Activated CD8-positive, alpha-beta memory T cell treated with anti-CD3 and anti-CD28 coated beads, Interleukin-2, amount 10 ng/mL, durations not matched to agents 7 days and 5 days (primary cell): ENCODE results near the gene RAI1. TPM values are rescaled to one million over a fixed set of nuclear protein-coding genes. Genes with fewer than 3 reads are reported as not detected.

Experiments
- ATAC-seq: fragments of 150-1000 bp; cut with Tn5 transposase; one replicate; pipeline ENCODE4 v1.10.0; 2021; ENCODE audit warnings: moderate library complexity
- CTCF ChIA-PET: fragments of 350-600 bp; sonication (Branson Sonifier 250); formaldehyde crosslinking; loops from one replicate; lab custom pipeline; 2021; ENCODE audit warnings: antibody characterized with exemption; lab: Charles Lee
- DNase-seq: peaks from one replicate; pipeline ENCODE4 v3.0.0-alpha.2; 2020
- H3K27ac Mint-ChIP-seq: one replicate; pipeline ENCODE4 v1.8.0; 2021; ENCODE audit warnings: mild to moderate bottlenecking, mixed read lengths
- H3K27me3 Mint-ChIP-seq: one replicate; pipeline ENCODE4 v1.8.0; 2021; ENCODE audit warnings: mixed read lengths
- H3K36me3 Mint-ChIP-seq: one replicate; pipeline ENCODE4 v1.8.0; 2021; ENCODE audit warnings: mild to moderate bottlenecking, mixed read lengths
- H3K4me1 Mint-ChIP-seq: one replicate; pipeline ENCODE4 v1.8.0; 2021; ENCODE audit warnings: mixed read lengths
- H3K4me3 Mint-ChIP-seq: one replicate; pipeline ENCODE4 v1.8.0; 2021; ENCODE audit warnings: mild to moderate bottlenecking, moderate library complexity, mixed read lengths
- H3K9me3 Mint-ChIP-seq: one replicate; pipeline ENCODE4 v1.8.0; 2022; ENCODE audit warnings: low read depth, mixed read lengths
- total RNA-seq, 2 experiments: library from RNA; stranded (reverse); gene quantifications; one replicate each; pipeline ENCODE4 v1.2.3, GENCODE V29; 2021

The RAI1 gene
- total RNA-seq, 2 experiments from 2014 or later = 17.4 to 24.4 TPM

- no peaks in the 10 kb centered on the region for H3K9me3 Mint-ChIP-seq
- no peak for DNase-seq
- H3K4me3 Mint-ChIP-seq = no peak overlapping the region
- peaks cover 2% of the 10 kb centered on the region for H3K36me3 Mint-ChIP-seq
- H3K27me3 Mint-ChIP-seq = no peaks in the 10 kb centered on the region
- H3K27ac Mint-ChIP-seq = no peak overlapping the region
- CTCF ChIA-PET = no interaction called here
- H3K4me1 Mint-ChIP-seq = peaks cover 15% of the 10 kb centered on the region
- no peak for ATAC-seq
These were observed 84.3 kb downstream of the RAI1 start for GRCh38 chr17:17765359-17766076.

GRCh38 chr17:17766077-17766743, 85.0 kb downstream of the RAI1 start:
- no peaks in the 10 kb centered on the region for H3K9me3 Mint-ChIP-seq
- H3K4me3 Mint-ChIP-seq = no peak overlapping the region
- no peak overlapping the region for H3K27ac Mint-ChIP-seq

GRCh38 chr17:17766744-17767120, 85.5 kb downstream of the RAI1 start:
- Mint-ChIP-seq H3K36me3 (peaks cover 2% of the 10 kb centered on the region), H3K27me3 (no peaks in the 10 kb centered on the region), H3K4me3 (no peak overlapping the region), H3K4me1 (peaks cover 15% of the 10 kb centered on the region), H3K27ac (no peak overlapping the region), H3K9me3 (no peaks in the 10 kb centered on the region)
- ATAC-seq (no peak), DNase-seq (no peak)
- CTCF ChIA-PET = no interaction called here

More at GRCh38 chr17:17766077-17766743, 85.0 kb downstream of the RAI1 start:
- ATAC-seq (no peak), DNase-seq (no peak)
- H3K4me1 Mint-ChIP-seq = peaks cover 15% of the 10 kb centered on the region
- peaks cover 2% of the 10 kb centered on the region for H3K36me3 Mint-ChIP-seq
- CTCF ChIA-PET = no interaction called here
- H3K27me3 Mint-ChIP-seq = no peaks in the 10 kb centered on the region

GRCh38 chr17:17767154-17767869, 86.1 kb downstream of the RAI1 start:
- Mint-ChIP-seq H3K27ac (no peak overlapping the region), H3K36me3 (peaks cover 2% of the 10 kb centered on the region), H3K9me3 (no peaks in the 10 kb centered on the region), H3K27me3 (no peaks in the 10 kb centered on the region), H3K4me3 (no peak overlapping the region), H3K4me1 (peaks cover 18% of the 10 kb centered on the region)
- DNase-seq = no peak
- ATAC-seq = no peak
- CTCF ChIA-PET = no interaction called here

- Mint-ChIP-seq H3K27me3 (no peaks in the 10 kb centered on the region), H3K4me3 (no peak overlapping the region), H3K27ac (no peak overlapping the region), H3K9me3 (no peaks in the 10 kb centered on the region), H3K4me1 (peaks cover 19% of the 10 kb centered on the region), H3K36me3 (peaks cover 2% of the 10 kb centered on the region)
- CTCF ChIA-PET = interaction anchor here (1.5 kb wide), 1 partner anchor 39 kb away, joined by 3 read pairs; no protein-coding TSS in a partner anchor
- DNase-seq (no peak), ATAC-seq (no peak)
These were observed 86.7 kb downstream of the RAI1 start for GRCh38 chr17:17767887-17768418.

GRCh38 chr17:17768424-17769088, 87.3 kb downstream of the RAI1 start:
- Mint-ChIP-seq H3K9me3 (no peaks in the 10 kb centered on the region), H3K4me1 (peaks cover 17% of the 10 kb centered on the region), H3K27ac (no peak overlapping the region), H3K4me3 (no peak overlapping the region), H3K36me3 (peaks cover 2% of the 10 kb centered on the region), H3K27me3 (no peaks in the 10 kb centered on the region)
- ATAC-seq (no peak), DNase-seq (no peak)
- CTCF ChIA-PET = interaction anchor here (1.5 kb wide), 1 partner anchor 40 kb away, joined by 3 read pairs; no protein-coding TSS in a partner anchor

GRCh38 chr17:17769869-17770631, 88.8 kb downstream of the RAI1 start:
- Mint-ChIP-seq H3K27ac (no peak overlapping the region), H3K36me3 (no peaks in the 10 kb centered on the region), H3K9me3 (no peaks in the 10 kb centered on the region), H3K4me3 (no peak overlapping the region), H3K4me1 (peaks cover 8% of the 10 kb centered on the region), H3K27me3 (no peaks in the 10 kb centered on the region)
- ATAC-seq = no peak
- DNase-seq = no peak
- CTCF ChIA-PET = no interaction called here

- ATAC-seq (no peak), DNase-seq (no peak)
- Mint-ChIP-seq H3K36me3 (no peaks in the 10 kb centered on the region), H3K27ac (no peak overlapping the region), H3K9me3 (no peaks in the 10 kb centered on the region), H3K27me3 (no peaks in the 10 kb centered on the region), H3K4me1 (peaks cover 5% of the 10 kb centered on the region), H3K4me3 (no peak overlapping the region)
- CTCF ChIA-PET = no interaction called here
These were observed 89.4 kb downstream of the RAI1 start for GRCh38 chr17:17770632-17771044.

GRCh38 chr17:17771498-17772201, 90.4 kb downstream of the RAI1 start:
- ATAC-seq = no peak
- no peak overlapping the region for H3K4me3 Mint-ChIP-seq
- DNase-seq = no peak
- no peaks in the 10 kb centered on the region for H3K36me3 Mint-ChIP-seq
- H3K4me1 Mint-ChIP-seq = peaks cover 5% of the 10 kb centered on the region
- no peak overlapping the region for H3K27ac Mint-ChIP-seq
- CTCF ChIA-PET = no interaction called here
- H3K27me3 Mint-ChIP-seq = no peaks in the 10 kb centered on the region
- no peaks in the 10 kb centered on the region for H3K9me3 Mint-ChIP-seq

GRCh38 chr17:17772231-17772630, 91.0 kb downstream of the RAI1 start:
- CTCF ChIA-PET = no interaction called here
- Mint-ChIP-seq H3K4me1 (peaks cover 5% of the 10 kb centered on the region), H3K36me3 (no peaks in the 10 kb centered on the region), H3K27me3 (no peaks in the 10 kb centered on the region), H3K4me3 (no peak overlapping the region), H3K9me3 (no peaks in the 10 kb centered on the region), H3K27ac (no peak overlapping the region)
- DNase-seq (no peak), ATAC-seq (no peak)

- ATAC-seq (no peak), DNase-seq (no peak)
- no peaks in the 10 kb centered on the region for H3K36me3 Mint-ChIP-seq
- H3K27me3 Mint-ChIP-seq = no peaks in the 10 kb centered on the region
- no peak overlapping the region for H3K4me3 Mint-ChIP-seq
- no peaks in the 10 kb centered on the region for H3K9me3 Mint-ChIP-seq
- CTCF ChIA-PET = interaction anchor here (0.8 to 1.2 kb wide), 2 partner anchors 45 to 91 kb away, joined by 3 read pairs; no protein-coding TSS in a partner anchor
- no peak overlapping the region for H3K27ac Mint-ChIP-seq
- peaks cover 5% of the 10 kb centered on the region for H3K4me1 Mint-ChIP-seq
These were observed 93.0 kb downstream of the RAI1 start for GRCh38 chr17:17774009-17774881.
